ENCODE results near the gene DGCR2. TPM values are rescaled to one million over a fixed set of nuclear protein-coding genes. Genes with fewer than 3 reads are reported as not detected.

The DGCR2 gene
- total and polyA plus RNA-seq, 10 donors, result 9.5 to 60.7 (median 49.3) TPM

GRCh38 chr22:19061471-19062138 is 60.6 kb downstream of the DGCR2 start:
- intact Hi-C loops (cut with DNase I; ENCODE audit: low total_unique reads), result no loop called here
- peak; percentile 17 for DNase-seq
- Histone ChIP-seq H3K9me3 (no peaks in the 10 kb centered on the region), H3K36me3 (peaks cover 0 to 100% (median 96%) of the 10 kb centered on the region in 6 donors), H3K27me3 (replicated peaks in 1 of 7) (no peaks in the 10 kb centered on the region), H3K4me3 (no peak overlapping the region), H3K27ac (no peak overlapping the region), H3K4me1 (no peaks in the 10 kb centered on the region)
- no peak for TF ChIP-seq CTCF (IDR thresholded peaks at IDR 0.05 in 8 of 11, conservative IDR thresholded peaks at IDR 0.05 in 3 of 11)
- TF ChIP-seq POLR2A (IDR thresholded peaks at IDR 0.05), result no peak
- no peak for TF ChIP-seq POLR2AphosphoS5 (IDR thresholded peaks at IDR 0.05)
- 93 to 98% (median 96%) methylated on average over 6 of the region's 6 CpGs for WGBS, 5 donors

- WGBS, 5 donors, result 94 to 97% (median 96%) methylated on average over 15 of the region's 15 CpGs
- Histone ChIP-seq H3K27ac (no peak overlapping the region), H3K4me1 (no peaks in the 10 kb centered on the region), H3K27me3 (replicated peaks in 1 of 7) (no peaks in the 10 kb centered on the region), H3K9me3 (no peaks in the 10 kb centered on the region), H3K4me3 (no peak overlapping the region), H3K36me3 (peaks cover 0 to 100% (median 96%) of the 10 kb centered on the region in 6 donors)
- intact Hi-C loops (cut with DNase I; ENCODE audit: low total_unique reads), result no loop called here
- TF ChIP-seq CTCF (IDR thresholded peaks at IDR 0.05 in 8 of 11, conservative IDR thresholded peaks at IDR 0.05 in 3 of 11) (no peak), POLR2A (IDR thresholded peaks at IDR 0.05) (no peak), POLR2AphosphoS5 (IDR thresholded peaks at IDR 0.05) (no peak)
- peak; percentile 28 for DNase-seq
These were observed 61.7 kb downstream of the DGCR2 start for GRCh38 chr22:19060356-19061009.

- no peaks in the 10 kb centered on the region for H3K4me1 ChIP-seq
- no peaks in the 10 kb centered on the region for H3K27me3 ChIP-seq (replicated peaks in 1 of 7)
- TF ChIP-seq POLR2A (IDR thresholded peaks at IDR 0.05) (no peak), CTCF (IDR thresholded peaks at IDR 0.05 in 8 of 11, conservative IDR thresholded peaks at IDR 0.05 in 3 of 11) (no peak), POLR2AphosphoS5 (IDR thresholded peaks at IDR 0.05) (peak in 1 of 3 donors; percentile 47)
- intact Hi-C loops (cut with DNase I; ENCODE audit: low total_unique reads), result no loop called here
- no peak overlapping the region for H3K4me3 ChIP-seq
- no peak overlapping the region for H3K27ac ChIP-seq
- peak; percentile 47 for DNase-seq
- no peaks in the 10 kb centered on the region for H3K9me3 ChIP-seq
- peaks cover 0 to 100% (median 94%) of the 10 kb centered on the region in 6 donors for H3K36me3 ChIP-seq
- 90 to 96% (median 95%) methylated on average over 17 to 20 of the region's 20 CpGs for WGBS, 5 donors
These were observed 62.5 kb downstream of the DGCR2 start for GRCh38 chr22:19059481-19060278.

Measured in spleen (tissue), 11 donors.